Nephron progenitor cell (in vitro differentiated cells): ENCODE measurements around the gene TYW1.

Source experiments
- DNase-seq: peaks from one replicate; pipeline ENCODE4 v3.0.0; 2021
- H3K27ac Mint-ChIP-seq: 2 replicates; pipeline ENCODE4 v1.8.0; 2021; ENCODE audit warnings: mild to moderate bottlenecking, moderate library complexity, mixed read lengths
- H3K27me3 Mint-ChIP-seq: 2 replicates; pipeline ENCODE4 v1.8.0; 2021; ENCODE audit warnings: mild to moderate bottlenecking, low read depth, mixed read lengths; ENCODE audit not compliant: poor library complexity
- H3K36me3 Mint-ChIP-seq: 2 replicates; pipeline ENCODE4 v1.8.0; 2021; ENCODE audit warnings: low read depth, mixed read lengths
- H3K4me1 Mint-ChIP-seq: 2 replicates; pipeline ENCODE4 v1.8.0; 2021; ENCODE audit warnings: mixed read lengths
- H3K4me3 Mint-ChIP-seq: 2 replicates; pipeline ENCODE4 v1.8.0; 2021; ENCODE audit warnings: mild to moderate bottlenecking, moderate library complexity, mixed read lengths
- H3K9me3 Mint-ChIP-seq: 2 replicates; pipeline ENCODE4 v1.8.0; 2021; ENCODE audit warnings: mild to moderate bottlenecking, moderate library complexity, mixed read lengths
- TF ChIP-seq, protein P1 (sequence below): fragments of 200-600 bp; sonication (generic); IDR thresholded peaks from 2 replicates; pipeline ENCODE4 v1.5.0; 2021; ENCODE audit warnings: antibody characterized with exemption

The TYW1 gene

DNA sequence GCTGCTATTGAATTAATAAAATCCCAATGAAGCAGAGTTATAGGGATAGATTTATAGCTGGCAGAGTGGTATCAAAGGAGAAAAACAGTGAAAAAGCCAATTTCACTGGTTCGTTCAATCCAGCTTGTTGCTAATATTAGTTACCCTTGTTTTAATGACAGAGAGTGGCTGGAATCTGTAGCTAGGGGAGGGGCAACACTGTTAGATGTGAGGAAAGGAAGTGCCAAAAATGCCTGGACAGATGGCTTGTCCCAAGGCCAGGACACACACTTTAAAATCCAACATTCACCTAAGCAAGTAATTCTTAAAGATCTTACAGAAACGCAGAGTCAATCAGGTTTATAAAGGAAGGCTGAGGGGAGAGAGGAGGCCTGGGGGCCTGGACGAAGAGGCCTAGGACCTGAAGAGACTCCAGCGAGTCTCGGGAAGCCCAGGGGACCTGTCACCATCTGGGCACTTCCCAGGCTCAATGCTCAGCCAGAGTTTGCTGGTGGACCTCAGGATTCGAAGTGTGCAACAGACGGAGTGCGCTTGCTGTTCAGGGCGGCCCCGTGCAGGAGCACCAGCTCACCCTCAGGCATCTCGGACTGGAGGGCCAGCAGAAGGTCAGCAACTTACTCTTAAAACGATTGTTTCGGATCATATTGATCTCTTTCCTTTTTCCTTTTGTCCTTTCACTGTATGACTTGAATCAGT is 38.9 kb upstream of the TYW1 start:
- Mint-ChIP-seq H3K27ac (peak overlapping the region; percentile 96), H3K9me3 (no peaks in the 10 kb centered on the region), H3K27me3 (no peaks in the 10 kb centered on the region), H3K36me3 (peaks cover 41% of the 10 kb centered on the region), H3K4me1 (no peaks in the 10 kb centered on the region), H3K4me3 (no peak overlapping the region)
- TF ChIP-seq, protein P1, sequence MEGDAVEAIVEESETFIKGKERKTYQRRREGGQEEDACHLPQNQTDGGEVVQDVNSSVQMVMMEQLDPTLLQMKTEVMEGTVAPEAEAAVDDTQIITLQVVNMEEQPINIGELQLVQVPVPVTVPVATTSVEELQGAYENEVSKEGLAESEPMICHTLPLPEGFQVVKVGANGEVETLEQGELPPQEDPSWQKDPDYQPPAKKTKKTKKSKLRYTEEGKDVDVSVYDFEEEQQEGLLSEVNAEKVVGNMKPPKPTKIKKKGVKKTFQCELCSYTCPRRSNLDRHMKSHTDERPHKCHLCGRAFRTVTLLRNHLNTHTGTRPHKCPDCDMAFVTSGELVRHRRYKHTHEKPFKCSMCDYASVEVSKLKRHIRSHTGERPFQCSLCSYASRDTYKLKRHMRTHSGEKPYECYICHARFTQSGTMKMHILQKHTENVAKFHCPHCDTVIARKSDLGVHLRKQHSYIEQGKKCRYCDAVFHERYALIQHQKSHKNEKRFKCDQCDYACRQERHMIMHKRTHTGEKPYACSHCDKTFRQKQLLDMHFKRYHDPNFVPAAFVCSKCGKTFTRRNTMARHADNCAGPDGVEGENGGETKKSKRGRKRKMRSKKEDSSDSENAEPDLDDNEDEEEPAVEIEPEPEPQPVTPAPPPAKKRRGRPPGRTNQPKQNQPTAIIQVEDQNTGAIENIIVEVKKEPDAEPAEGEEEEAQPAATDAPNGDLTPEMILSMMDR = no peak
- DNase-seq = no peak

DNA sequence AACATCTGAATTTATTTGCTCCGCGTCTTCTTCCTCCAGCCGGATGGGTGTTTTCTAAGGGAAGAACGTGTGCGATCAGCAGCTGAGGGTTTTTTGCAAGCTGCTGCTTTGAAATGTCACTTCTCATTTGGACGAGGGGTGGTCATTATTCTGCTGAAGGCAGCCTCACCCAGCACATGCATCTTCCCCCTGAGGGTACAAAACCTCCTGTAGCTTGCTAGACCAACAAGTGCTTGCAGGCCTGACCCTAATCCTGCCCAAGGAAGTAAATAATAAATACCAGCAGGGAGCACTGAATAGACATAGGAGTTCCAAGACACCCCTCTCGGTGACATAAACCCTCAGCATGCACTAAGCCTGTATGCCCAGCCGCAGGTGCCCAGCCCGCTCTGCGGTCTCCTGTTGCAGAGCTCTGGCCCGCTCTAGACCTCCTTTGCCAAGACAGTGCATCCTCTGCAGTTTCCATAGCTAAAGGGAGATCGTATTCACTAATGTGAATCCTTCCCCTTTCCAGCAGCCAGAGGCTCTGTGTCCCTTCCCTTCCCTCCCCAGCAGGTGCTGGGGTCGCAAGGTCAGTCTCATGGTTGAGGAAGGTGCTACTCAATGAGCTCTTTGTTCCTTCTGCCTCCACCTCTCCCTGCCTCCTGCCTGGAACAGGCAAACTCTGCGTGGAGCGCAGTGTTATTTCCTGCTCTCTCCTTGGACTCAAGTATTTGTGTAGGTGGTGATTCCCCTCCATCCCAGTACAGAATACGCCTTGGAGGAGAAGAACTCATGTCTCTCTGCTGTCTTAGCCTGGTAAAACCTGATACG is 37.9 kb upstream of the TYW1 start:
- Mint-ChIP-seq H3K27me3 (no peaks in the 10 kb centered on the region), H3K36me3 (peaks cover 36% of the 10 kb centered on the region), H3K9me3 (no peaks in the 10 kb centered on the region), H3K27ac (peak overlapping the region; percentile 85), H3K4me1 (no peaks in the 10 kb centered on the region), H3K4me3 (no peak overlapping the region)
- TF ChIP-seq, protein P1 = no peak
- DNase-seq = no peak

DNA sequence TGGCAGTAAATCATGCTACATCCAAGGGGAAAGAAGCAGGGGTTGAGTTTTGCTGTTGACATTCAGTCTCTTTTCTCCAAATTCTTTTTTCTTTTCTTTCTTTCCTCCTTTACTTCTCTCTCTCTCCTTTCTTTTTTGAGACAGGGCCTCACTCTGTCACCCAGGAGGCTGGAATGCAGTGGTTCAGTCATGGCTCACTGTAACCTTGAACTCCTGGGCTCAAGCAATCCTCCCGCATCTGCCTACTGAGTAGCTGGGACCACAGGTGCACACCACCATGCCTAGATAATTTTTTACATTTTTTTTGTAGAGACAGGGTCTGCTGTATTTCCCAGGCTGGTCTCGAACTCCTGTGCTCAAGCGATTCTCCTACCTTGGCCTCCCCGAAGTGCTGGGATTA is 36.4 kb upstream of the TYW1 start:
- TF ChIP-seq, protein P1 = no peak
- H3K36me3 Mint-ChIP-seq = peaks cover 43% of the 10 kb centered on the region
- H3K27ac Mint-ChIP-seq = peak overlapping the region; percentile 83
- no peak for DNase-seq
- no peaks in the 10 kb centered on the region for H3K27me3 Mint-ChIP-seq
- H3K4me3 Mint-ChIP-seq = no peak overlapping the region
- peaks cover 8% of the 10 kb centered on the region for H3K9me3 Mint-ChIP-seq
- H3K4me1 Mint-ChIP-seq = no peaks in the 10 kb centered on the region

DNA sequence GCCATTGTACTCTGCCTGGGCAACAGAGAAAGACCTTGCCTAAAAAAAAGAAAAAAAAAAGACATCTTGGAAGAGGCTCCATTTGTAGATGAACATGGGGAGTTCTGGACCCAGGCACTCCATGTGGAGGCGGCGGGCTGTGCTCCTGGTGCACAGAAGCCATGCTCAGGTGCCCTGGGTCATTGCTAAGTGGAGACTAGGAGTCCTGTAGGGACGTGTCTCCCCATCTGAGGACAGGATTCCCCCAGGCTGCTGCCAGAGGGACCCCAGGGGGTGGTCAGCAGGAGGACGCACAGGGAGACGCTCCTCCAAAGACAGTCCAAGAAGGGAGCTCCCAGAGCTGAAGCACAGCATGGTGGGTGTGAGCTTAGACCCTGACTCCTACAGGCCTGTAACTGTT is 35.5 kb upstream of the TYW1 start:
- TF ChIP-seq, protein P1 = no peak
- Mint-ChIP-seq H3K4me1 (no peaks in the 10 kb centered on the region), H3K36me3 (peaks cover 34% of the 10 kb centered on the region), H3K4me3 (no peak overlapping the region), H3K27ac (no peak overlapping the region), H3K9me3 (peaks cover 14% of the 10 kb centered on the region), H3K27me3 (no peaks in the 10 kb centered on the region)
- no peak for DNase-seq

- no peak overlapping the region for H3K4me3 Mint-ChIP-seq
Measured at GRCh38 chr7:66964411-66964810, 32.2 kb upstream of the TYW1 start.

More at GRCh38 chr7:66964411-66964810, 32.2 kb upstream of the TYW1 start:
- no peak for DNase-seq
- H3K27me3 Mint-ChIP-seq = no peaks in the 10 kb centered on the region
- H3K9me3 Mint-ChIP-seq = peaks cover 14% of the 10 kb centered on the region
- peaks cover 16% of the 10 kb centered on the region for H3K36me3 Mint-ChIP-seq
- TF ChIP-seq, protein P1 = no peak
- no peak overlapping the region for H3K27ac Mint-ChIP-seq
- H3K4me1 Mint-ChIP-seq = no peaks in the 10 kb centered on the region
